ENCODE measurements around the gene CEACAM20.
"Not testable (repeated sequence)": the region's sequence is repeated elsewhere in the genome, so short reads cannot be mapped to it uniquely, and the experiment has no call there.

Gene CEACAM20

DNA sequence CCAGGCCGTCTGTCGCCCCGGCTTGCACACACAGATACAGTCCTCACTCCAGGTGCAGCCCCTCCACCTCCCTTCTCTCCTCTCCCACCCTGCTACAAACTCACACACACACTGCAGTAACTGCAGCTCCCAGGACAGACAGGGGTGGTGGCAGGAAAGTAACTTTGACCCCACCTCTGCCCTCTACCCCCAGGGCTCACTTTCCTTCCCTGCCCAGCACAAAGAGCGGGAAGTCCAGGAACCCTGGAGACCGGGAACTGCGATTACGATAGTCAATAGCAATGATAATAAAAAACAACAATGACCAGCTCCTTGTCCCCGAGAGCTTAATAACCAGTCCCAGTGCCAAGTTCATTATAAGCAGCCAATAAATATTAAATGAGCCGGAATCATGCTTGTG lies at the start of gene CEACAM20:
Gene CEACAM20, minus strand, starts transcription at position 140 of the 400 bp plus-strand sequence. CDS start 166 bp downstream, outside the sequence.
- no peak for DNase-seq (ENCODE audit: low spot score)

DNA sequence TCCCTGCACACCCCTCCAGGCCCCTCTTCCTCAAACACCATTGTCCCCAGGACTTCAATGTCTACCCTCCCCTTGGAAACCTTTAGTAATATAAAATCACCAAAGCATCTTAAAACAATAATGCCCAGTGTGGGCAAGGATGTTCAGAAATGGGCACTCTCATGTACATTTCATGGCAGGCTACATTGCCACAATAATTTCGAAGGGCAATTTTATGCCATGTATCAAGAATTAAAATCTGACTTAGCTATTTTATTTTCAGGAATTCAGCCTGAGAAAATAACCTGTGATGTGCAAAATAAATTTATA lies 48.0 kb upstream of the CEACAM20 start:
- no peak for DNase-seq (ENCODE audit: low spot score)

DNA sequence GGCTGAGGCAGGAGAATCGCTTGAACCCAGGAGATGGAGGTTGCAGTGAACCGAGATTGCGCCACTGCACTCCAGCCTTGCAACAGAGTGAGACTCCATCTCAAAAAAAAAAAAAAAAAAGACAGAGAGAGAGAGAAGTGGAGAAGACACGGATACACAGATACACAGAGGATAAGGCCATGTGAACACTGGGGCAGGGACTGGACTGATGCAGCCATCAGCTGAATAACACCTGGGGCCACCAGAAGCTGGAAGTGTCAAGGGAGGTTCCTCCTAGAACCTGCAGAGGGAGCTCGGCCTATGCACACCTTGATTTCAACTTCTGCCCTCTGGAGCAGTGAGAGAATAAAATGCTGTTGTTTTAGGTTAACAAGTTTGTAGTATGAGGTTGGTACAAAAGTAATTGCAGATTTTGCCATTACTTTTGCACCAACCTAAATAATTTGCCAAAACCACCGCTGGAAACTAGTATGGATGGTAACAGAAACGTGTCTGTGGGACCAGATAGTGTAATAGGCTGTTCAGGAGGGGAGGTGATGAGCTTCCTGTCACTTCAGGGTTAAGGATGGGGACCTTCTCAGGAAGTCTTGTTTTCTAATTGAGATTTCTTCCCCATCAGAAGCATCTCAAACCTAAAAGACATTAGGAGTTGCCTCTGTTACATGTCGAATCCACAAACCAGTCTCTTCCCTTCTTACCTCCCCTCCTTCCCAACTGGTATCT lies 47.5 kb upstream of the CEACAM20 start:
- no peak for DNase-seq (ENCODE audit: low spot score)

DNA sequence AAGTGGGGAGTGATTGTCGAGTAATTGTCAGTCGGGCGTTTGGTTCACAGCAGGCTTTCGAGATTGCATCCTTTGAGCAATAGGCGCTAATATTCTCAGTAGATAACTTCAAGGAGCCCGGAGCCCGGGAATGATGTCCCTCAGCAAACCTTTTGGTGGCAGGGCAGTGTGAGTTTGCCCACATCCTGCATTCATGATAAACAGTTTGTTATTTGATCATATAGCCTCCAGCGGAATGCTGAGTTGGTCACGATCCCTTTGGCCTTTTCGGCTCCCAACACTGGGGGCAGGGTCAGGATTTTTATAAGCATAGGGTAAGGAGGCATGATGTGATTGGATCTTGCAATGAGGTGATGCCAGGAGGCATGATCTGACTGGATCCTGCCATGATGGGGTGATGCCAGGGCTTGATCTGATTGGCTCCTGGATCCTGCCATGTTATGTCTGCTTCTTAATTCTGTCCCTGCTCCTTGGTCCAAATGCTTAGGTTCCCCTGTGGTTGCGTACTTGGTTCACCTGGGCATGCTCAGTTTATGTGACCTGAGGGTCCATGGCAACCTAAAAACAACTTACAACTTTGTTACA lies 45.7 kb upstream of the CEACAM20 start:
- no peak for DNase-seq (ENCODE audit: low spot score)

DNA sequence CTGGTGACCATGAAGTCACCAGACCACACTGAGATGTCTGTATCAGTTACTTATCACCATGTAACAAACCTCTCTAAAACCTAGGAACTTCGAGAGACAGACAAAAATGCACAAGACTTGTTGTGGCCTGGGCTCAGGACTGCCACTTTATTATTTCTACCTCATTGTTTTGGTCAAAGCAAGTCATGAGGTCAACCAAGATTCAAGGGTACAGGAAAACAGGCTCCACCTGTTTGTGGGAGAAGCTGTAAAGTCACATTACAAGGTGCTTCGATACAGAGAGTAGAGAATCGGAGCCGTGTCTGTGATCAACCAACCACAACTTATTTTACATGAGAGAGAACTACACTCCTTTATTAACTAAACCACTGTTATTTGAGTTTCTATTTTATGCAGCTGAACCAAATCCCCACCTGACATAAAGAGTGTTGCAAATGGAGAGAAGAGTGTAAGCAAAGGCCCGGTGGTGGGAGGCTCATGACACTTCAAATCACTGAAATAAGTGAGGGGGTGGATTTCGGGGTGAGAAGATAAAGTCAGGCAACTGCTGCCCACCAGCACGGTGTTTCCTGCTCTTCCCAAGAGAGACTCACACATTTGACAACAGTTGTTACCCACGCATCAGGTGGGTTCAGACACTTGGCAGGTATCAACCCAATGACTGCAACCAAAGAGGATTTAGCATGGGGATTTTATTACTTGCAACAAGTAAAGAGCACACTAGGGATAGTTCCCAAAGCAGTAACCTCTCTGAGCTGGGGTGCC lies 44.9 kb upstream of the CEACAM20 start:
- DNase-seq (ENCODE audit: low spot score): no peak

DNA sequence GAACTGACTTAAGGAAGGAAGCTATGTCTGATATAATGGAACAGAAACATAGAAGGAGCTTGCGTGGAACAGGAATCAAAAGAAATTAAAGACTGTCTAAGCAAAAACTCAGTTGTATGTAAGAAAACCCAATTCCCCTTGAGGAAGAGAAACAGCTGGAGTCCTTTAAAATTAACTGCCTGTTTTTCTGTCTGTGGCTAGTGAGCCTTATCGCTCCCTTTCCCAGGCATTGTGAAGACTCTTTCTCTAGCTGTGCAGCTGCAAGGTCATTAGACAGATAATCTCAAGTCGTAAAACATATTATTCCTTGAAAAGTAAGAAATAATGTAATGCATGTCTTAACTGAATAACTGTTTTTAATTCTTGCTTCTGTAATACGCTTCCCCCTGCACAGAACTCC lies 44.2 kb upstream of the CEACAM20 start:
- no peak for DNase-seq (ENCODE audit: low spot score)

DNA sequence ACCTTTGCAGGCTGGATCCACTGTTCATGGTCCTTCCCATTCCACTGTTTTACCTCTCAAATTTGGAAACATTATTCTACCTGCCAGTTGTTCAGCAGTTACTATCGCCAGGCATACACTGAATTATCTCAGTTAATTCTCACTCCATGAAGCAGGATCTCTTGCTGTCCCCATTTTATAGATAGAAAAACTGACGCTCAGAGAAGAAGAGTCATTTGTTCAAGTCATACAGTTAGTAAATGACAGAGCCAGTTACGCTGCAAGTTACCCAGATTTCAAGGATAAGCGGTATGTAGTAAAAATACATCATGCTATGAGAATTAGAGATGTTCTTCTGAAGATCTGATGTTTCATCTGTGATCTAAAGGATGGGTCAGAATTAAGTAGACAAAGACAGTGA lies 43.7 kb upstream of the CEACAM20 start:
- DNase-seq (ENCODE audit: low spot score): no peak

DNA sequence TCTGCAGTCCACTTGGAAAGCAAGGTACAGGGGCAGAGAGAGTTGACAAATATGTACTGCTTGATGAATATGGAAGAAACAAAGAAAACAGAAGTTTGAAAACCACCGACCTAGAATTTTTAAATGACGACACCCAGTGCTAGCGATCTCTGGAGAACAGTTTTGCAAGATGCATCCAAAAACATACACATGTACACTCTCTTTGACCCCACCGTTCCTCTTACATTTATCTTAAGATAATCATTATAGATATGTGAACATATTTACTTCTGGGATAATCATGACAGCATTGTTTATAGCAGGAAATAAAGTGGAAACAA lies 43.1 kb upstream of the CEACAM20 start:
- no peak for DNase-seq (ENCODE audit: low spot score)

DNA sequence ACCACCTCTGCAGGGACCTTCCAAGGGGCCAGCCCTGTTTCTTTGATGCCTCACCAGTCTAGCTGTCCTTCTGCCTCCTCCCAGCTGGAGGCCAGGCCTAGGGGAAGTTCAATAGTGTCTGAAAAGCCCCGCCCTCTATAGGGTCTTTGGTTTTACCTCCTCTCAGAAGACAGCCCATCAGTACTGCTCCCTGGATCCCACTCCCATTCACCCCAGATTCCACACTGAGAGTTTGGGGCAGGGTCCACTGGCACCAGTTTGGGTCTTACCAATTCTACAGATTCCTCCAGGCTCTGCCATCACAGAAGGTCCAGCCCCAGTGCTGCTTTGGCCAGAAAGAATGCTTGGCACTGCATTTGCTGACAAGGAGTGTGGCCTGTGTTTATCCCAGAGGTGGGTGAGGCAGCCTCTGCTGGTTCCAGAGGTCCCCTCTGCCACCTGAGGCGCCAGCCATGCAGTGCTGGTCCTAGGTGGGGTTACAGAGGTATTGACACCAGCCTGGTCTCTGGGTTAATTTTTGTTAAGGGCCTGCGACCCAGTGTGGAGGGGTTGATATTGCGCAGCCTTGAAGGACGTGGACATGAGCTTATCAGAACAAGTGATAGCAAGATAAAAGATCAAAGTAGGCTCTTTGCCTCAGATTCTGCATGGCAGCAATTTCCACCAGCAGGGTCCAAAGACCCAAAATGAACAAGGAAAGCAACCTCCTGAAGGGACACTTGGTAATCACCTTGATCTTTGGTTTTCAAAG lies 42.5 kb upstream of the CEACAM20 start:
- DNase-seq (ENCODE audit: low spot score): no peak

DNA sequence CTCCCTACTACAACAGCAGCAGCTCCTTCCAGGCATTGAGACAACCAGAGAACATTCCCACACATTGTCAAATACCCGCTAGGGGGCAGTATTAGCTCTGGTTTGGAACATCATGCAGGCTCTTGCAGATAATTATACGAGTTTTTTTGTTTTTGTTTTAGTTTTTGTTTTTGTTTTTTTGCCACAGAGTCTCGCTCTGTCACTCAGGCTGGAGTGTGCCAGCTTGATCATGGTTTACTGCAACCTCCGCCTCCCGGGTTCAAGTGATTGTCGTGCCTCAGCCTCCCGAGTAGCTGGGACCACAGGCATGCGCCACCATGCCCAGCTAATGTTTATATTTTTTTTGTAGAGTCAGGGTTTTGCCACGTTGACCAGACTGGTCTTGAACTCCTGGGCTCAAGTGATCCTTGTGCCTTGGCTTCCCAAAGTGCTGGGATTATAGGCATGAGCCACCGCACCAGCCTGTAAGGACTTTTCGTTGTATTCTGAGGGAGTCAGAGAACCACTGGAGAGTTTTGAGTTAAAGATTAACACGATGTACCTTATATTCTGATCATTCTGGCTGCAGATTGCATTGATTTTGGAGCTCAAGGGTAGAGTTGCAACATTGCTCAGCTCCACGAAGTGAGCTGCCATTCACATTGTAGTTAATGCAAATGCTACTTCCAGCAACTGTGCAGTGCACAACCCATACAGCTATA lies 41.7 kb upstream of the CEACAM20 start:
- peak; percentile 73 for DNase-seq (ENCODE audit: low spot score)

DNA sequence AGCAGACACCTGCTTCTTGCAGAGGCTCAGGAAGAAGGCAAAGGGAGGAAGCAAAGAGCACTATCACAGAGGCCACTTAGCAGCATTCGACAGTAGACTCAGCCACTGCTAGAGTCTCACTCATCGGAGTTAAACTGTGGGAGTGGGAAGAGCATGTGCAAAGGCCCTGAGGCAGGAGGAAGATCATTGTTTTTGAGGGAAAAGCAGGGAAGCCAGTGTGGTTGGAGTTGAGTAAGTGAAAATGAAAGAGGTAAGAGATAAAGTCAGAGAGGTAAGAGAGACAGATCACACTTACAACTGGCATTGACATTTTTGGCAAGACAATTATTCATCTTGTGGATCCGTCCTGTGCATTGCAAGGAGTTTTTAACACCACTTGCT lies 41.1 kb upstream of the CEACAM20 start:
- no peak for DNase-seq (ENCODE audit: low spot score)

DNA sequence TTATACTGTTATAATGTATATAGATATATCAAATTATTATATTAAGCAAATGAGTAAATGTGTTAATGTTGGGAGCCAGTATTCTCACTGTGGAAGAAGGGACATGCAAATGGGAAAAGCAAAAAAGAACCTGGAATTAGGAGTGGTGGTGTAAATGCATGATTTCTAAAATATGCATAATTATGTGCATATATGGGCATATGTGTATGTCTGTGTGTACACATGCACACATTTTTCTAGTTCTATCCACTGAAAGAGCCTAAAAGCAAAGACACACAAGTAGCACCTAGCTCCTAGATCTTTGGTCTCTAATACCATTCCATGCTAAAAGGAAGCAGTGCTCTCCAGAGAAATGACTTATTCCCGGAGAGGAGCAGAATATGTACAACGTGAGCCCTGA lies 38.3 kb upstream of the CEACAM20 start:
- no peak for DNase-seq (ENCODE audit: low spot score)

DNA sequence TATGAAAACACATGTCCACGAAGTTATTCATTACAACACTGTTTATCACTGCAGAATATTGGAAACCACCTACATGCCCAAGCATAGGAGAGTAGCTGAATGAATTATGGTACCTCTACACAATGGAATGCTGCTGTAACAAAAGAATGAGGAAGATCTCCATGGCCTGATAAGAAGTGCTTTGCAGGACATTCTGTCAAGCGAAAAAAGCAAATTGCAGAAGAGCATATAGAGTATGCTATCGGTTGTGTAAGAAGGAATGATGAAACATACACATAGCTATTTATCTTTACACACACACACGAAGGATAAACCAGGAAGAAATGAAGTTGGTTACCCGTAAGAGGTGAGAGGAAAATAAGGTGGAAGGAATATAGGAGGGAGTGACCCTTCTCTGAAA lies 37.5 kb upstream of the CEACAM20 start:
- no peak for DNase-seq (ENCODE audit: low spot score)

DNA sequence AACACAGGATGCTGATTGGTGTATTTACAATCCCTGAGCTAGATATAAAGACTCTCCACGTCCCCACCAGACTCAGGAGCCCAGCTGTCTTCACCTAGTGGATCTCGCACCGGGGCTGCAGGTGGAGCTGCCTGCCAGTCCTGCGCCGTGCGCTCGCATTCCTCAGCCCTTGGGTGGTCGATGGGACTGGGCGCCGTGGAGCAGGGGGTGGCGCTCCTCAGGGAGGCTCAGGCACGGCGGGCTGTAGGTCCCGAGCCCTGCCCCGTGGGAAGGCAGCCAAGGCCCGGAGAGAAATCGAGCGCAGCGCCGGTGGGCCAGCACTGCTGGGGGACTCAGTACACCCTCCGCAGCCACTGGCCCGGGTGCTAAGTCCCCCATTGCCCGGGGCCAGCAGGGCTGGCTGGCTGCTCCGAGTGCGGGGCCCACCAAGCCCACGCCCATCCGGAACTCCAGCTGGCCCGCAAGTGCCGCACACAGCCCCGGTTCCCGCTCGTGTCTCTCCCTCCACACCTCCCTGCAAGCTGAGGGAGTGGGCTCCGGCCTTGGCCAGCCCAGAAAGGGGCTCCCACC lies 33.7 kb upstream of the CEACAM20 start:
- DNase-seq (ENCODE audit: low spot score): not testable (repeated sequence)

DNA sequence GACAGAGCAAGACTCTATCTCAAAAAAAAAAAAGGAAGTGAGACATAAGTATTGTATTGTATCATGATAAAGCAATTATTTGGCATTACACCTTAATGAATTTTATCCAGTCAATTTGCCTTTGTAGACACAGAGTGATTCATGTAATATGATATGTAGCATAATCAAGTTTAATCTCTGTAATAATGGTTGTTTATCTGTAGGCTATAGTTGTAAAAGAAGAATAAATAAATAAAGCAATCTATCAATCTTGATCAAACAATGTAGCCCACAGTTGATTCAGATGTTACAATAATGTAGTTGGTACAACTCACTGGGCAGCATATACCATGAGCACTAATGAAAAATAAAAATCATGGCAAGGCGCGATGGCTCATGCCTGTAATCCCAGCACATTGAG lies 28.5 kb upstream of the CEACAM20 start:
- no peak for DNase-seq (ENCODE audit: low spot score)

DNA sequence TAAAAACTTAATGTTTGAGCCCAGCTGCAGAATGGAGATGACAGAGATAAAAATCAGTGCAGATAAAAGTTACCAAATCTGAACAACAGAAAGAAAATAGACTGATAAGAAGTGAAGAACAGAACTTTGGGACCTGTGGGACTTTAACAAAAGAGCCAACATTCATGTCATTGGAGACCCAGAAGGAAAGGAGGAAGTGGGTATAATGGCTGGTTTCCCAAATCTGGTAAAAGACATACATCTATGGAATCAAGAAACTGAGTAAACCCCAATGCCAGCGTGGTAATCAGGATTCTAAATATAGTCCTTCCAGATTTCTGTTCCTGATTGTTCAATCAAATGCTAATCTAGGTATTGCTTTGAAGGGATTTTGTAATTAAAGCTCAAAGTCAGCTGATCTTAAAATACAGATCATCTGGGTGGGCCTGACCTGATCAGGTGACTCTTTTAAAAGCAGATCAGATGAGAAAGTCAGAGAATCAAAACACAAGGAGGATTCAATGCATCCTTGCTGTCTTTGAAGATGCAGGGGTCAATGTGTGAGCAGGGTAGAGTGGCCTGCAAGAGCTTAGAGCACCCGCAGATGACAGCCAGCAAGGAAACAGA lies 25.3 kb upstream of the CEACAM20 start:
- DNase-seq (ENCODE audit: low spot score): no peak

DNA sequence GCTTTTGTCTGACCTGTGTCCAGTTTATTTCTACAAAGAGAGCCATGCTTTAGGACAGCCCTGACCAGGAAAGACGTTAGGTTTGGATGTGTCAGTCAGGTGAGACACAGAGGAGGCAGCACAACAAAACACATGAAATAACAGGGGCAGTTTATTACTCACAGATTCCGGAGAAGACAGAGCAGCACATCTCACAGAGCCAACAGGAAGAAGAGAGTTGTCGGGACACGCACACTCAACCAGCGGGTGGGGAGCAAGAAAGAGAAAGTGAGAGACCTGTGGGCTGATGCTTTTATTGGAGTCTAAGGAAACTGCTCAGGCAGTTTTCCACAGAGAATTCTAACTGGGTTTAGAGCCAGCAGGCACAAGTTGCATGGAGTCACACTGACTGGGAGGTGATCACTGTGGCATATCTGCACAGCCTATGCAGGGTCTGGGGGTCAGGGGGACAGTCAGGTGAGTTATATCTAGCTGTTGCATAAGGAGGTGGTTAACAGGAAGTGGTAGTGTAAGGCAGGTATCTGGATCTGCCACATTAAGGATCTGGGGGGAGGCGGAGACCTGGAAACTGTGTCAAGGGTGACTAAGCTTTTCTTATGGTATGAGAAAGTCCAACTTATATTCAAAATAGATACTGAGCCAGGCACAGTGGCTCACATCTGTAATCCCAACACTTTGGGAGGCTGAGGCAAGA lies 24.1 kb upstream of the CEACAM20 start:
- no peak for DNase-seq (ENCODE audit: low spot score)

DNA sequence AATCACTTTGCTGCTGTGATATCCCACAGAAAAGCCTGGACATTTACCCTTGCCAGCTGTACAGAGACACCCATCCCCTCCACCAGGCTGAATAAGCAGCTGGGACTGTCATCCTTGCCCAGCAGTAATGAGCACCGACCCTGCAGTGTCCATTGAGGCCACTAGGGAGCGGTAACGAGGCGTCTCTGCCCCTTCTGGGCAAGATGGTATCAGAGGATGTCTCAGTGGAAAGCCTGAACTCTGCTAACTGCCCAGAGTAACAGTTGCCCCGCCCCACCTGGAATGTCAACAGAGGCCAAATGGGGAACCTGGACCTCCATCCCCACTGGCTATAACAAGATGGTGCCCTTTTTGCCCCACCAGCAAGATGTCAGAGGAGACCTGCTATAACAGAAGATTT lies 22.8 kb upstream of the CEACAM20 start:
- no peak for DNase-seq (ENCODE audit: low spot score)

DNA sequence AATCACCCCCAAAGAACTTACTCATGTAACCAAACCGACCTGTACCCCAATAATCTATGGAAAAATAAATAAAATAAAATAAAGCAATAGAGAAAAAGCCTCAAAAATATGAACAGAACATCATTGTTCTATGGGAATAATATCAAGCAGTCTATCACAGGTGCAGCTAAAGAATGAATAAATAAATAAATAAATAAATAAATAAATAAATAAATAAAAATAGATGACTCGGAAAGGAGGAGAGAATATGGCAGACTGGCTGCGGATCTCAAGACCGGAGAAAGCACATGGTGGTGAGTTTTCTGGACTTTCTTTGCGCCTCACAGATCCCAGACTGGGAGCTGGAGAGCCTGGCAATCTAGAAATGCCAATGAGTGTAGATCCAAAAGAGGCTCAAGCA lies 22.4 kb upstream of the CEACAM20 start:
- DNase-seq (ENCODE audit: low spot score): no peak

DNA sequence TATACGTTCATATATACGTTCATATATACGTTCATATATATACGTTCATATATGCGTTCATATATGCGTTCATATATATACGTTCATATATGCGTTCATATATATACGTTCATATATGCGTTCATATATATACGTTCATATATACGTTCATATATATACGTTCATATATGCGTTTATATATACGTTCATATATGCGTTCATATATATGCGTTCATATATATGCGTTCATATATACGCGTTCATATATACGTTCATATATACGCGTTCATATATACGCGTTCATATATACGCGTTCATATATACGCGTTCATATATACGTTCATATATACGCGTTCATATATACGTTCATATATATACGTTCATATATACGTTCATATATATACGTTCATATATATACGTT lies 21.5 kb upstream of the CEACAM20 start:
- DNase-seq (ENCODE audit: low spot score): not testable (repeated sequence)

DNA sequence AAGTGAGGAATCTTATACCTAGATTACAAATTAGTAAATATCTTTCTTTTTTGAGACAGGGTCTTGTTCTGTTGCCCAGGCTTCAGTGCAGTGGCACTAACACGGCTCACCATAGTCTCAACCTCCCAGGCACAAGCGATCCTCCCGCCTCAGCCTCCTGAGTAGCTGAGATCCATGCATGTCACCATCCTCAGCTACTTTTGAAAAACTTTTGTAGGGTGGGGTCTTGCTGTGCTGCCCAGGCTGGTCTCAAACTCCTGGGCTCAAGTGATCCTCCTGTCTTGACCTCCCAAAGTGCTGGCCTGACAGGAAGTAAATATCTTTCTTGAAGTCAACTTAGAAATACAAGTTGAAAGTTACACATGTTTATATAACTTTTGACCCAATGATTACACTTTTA lies 20.0 kb upstream of the CEACAM20 start:
- no peak for DNase-seq (ENCODE audit: low spot score)

Measured in Ammon's horn (tissue), 1 donor.